ENCODE data around the gene AGAP1. TPM values are rescaled to one million over a fixed set of nuclear protein-coding genes. Genes with fewer than 3 reads are reported as not detected.

The AGAP1 gene
- total RNA-seq, 1 experiment from 2014 or later: 25.8 TPM

DNA sequence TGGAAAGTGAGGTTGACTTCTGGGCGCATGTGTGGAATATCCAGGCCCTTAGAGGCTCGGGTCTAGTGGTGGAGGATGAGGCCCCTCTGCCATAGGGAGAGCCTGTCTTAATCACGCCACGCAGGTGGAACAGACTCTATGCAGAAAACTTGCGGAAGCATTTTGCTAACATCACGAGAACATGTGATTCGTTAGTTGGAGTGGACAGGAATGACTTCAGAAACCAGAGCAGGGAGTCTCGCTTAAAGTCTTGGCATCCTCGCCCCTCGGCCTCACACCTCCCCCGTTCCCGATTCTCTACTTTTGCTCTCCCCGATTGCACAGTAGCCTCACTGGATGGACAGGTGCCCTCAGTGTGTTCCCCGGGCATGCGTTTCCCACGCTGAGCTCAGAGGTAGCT lies 340.9 kb downstream of the AGAP1 start:
- Mint-ChIP-seq H3K4me1 (peaks cover 11 to 20% of the 10 kb centered on the region in 2 experiments), H3K27ac (no peak overlapping the region; a peak in 1 of 7 replicates), H3K27me3 (ENCODE audit: low read depth) (no peaks in the 10 kb centered on the region), H3K9me3 (no peaks in the 10 kb centered on the region), H3K4me3 (no peak overlapping the region), H3K36me3 (ENCODE audit: insufficient read depth in 1 of 3, low read depth in 3 of 3) (0 out of 7 replicates have a peak, but pooled peaks cover 0 to 1% (median 0%) of the 10 kb centered on the region in 3 experiments)
- no peak overlapping the region for H3K4ac ChIP-seq (ENCODE audit: low read depth, low read length)
- no peaks in the 10 kb centered on the region for H4K20me1 ChIP-seq (ENCODE audit: control insufficient read depth, insufficient read depth, insufficient read length)
- no peak overlapping the region for H2BK12ac ChIP-seq (ENCODE audit: insufficient read length, low read depth, low read length)
- DNase-seq: no peak
- no peaks in the 10 kb centered on the region for H3K23me2 ChIP-seq (ENCODE audit: insufficient read length, low read depth, low read length, poor library complexity, severe bottlenecking)
- H4K8ac ChIP-seq (replicated peaks; ENCODE audit: insufficient read length, low read depth, low read length): no peak overlapping the region
- H4K91ac ChIP-seq (ENCODE audit: insufficient read length, low read depth, low read length): no peak overlapping the region
- no peak overlapping the region for H3T11ph ChIP-seq (ENCODE audit: low read length)
- H2AK5ac ChIP-seq (ENCODE audit: insufficient read length, low read length): no peak overlapping the region
- no peaks in the 10 kb centered on the region for H3K4me1 ChIP-seq (ENCODE audit: insufficient read depth, low read length)
- H3K27me3 ChIP-seq (ENCODE audit: insufficient read depth, low read length): no peaks in the 10 kb centered on the region
- H3K27ac ChIP-seq (ENCODE audit: insufficient read length, low read depth, low read length): no peak overlapping the region
- no peak overlapping the region for H3K4me2 ChIP-seq (ENCODE audit: insufficient read depth, insufficient read length, low read length)
- H2BK15ac ChIP-seq (ENCODE audit: low read depth, low read length): no peak overlapping the region
- no peak overlapping the region for H3K23ac ChIP-seq (ENCODE audit: insufficient read length, low read depth, low read length)
- no peak overlapping the region for H4K5ac ChIP-seq (ENCODE audit: insufficient read length, low read depth, low read length)
- no peak overlapping the region for H2BK5ac ChIP-seq (ENCODE audit: insufficient read length, low read length)
- no peak overlapping the region for H3K18ac ChIP-seq (ENCODE audit: insufficient read length, low read depth, low read length)
- TF ChIP-seq CTCF (conservative IDR thresholded peaks at IDR 0.05): no peak
- H2BK20ac ChIP-seq (ENCODE audit: low read depth, low read length, poor library complexity, severe bottlenecking): no peak overlapping the region
- H3K79me1 ChIP-seq (ENCODE audit: insufficient read depth, low read depth, low read length, poor library complexity, severe bottlenecking): no peaks in the 10 kb centered on the region
- H2BK120ac ChIP-seq (ENCODE audit: low read depth, low read length, poor library complexity, severe bottlenecking): no peak overlapping the region
- H3K9ac ChIP-seq (ENCODE audit: extremely low read depth, insufficient read length, low read length): no peak overlapping the region
- whole genome bisulfite sequencing (ENCODE audit: extremely low coverage, insufficient read length, low lambda C conversion rate): no CpG with 5 or more reads among the region's 16 CpGs
- H3K79me2 ChIP-seq (ENCODE audit: insufficient read depth, low read length): no peaks in the 10 kb centered on the region; the same call in 1 of the 2 replicates
- H2AFZ ChIP-seq (ENCODE audit: low read length): no peak overlapping the region
- no peaks in the 10 kb centered on the region for H3K9me3 ChIP-seq (ENCODE audit: control insufficient read depth, low read depth, low read length)
- no peak overlapping the region for H3K14ac ChIP-seq (ENCODE audit: insufficient read depth, low read length)
- no peak overlapping the region for H3K56ac ChIP-seq (ENCODE audit: insufficient read length, low read depth, low read length)

Measured in H9 (cell line).